ENCODE measurements around the gene USP28. TPM values are rescaled to one million over a fixed set of nuclear protein-coding genes. Genes with fewer than 3 reads are reported as not detected.
A peak's percentile ranks its signal among the peaks of the same experiment; 100 is the strongest.

Gene USP28
- total and polyA plus RNA-seq, 4 donors, result 8.4 to 28.5 (median 17.5) TPM

GRCh38 chr11:113904379-113905101, 29.2 kb upstream of the USP28 start, which contains the start of gene HTR3B:
Gene HTR3B, plus strand, starts transcription at chr11:113904796. Its CDS starts 138 bp downstream, at chr11:113904934.
- no peaks in the 10 kb centered on the region for H3K4me1 ChIP-seq (ENCODE audit: control insufficient read depth in 1 of 2, insufficient read depth in 2 of 2, low read length in 2 of 2)
- WGBS, 2 donors, result 46 to 59% methylated on average over 6 of the region's 6 CpGs
- ATAC-seq (ENCODE audit: low FRiP score) (no peak), DNase-seq (no peak)
- no peak within 1 kb of the TSS for H3K27ac ChIP-seq (ENCODE audit: low read depth in 1 of 2, low read length in 2 of 2)
- H3K36me3 ChIP-seq (ENCODE audit: control insufficient read depth in 1 of 2, insufficient read depth in 2 of 2, low read length in 1 of 2), result no peaks in the 10 kb centered on the region
- intact Hi-C loops (cut with DNase I), result no loop called here
- no peak within 1 kb of the TSS for H3K4me3 ChIP-seq (ENCODE audit: low read length in 2 of 2)
- H3K27me3 ChIP-seq (ENCODE audit: control insufficient read depth in 1 of 2, insufficient read depth in 2 of 2, low read length in 1 of 2), result no peaks in the 10 kb centered on the region
- no peaks in the 10 kb centered on the region for H3K9me3 ChIP-seq (ENCODE audit: control insufficient read depth, low read length)

GRCh38 chr11:113901141-113901540, 25.8 kb upstream of the USP28 start:
- no peak for ATAC-seq (ENCODE audit: low FRiP score)
- WGBS, 2 donors, result 87 to 88% methylated on average over 2 of the region's 2 CpGs
- intact Hi-C loops (cut with DNase I), result no loop called here
- Histone ChIP-seq H3K27ac (ENCODE audit: low read depth in 1 of 2, low read length in 2 of 2) (no peak overlapping the region), H3K9me3 (ENCODE audit: control insufficient read depth, low read length) (no peaks in the 10 kb centered on the region), H3K27me3 (ENCODE audit: control insufficient read depth in 1 of 2, insufficient read depth in 2 of 2, low read length in 1 of 2) (no peaks in the 10 kb centered on the region), H3K36me3 (ENCODE audit: control insufficient read depth in 1 of 2, insufficient read depth in 2 of 2, low read length in 1 of 2) (no peaks in the 10 kb centered on the region), H3K4me3 (ENCODE audit: low read length in 2 of 2) (no peak overlapping the region), H3K4me1 (ENCODE audit: control insufficient read depth in 1 of 2, insufficient read depth in 2 of 2, low read length in 2 of 2) (no peaks in the 10 kb centered on the region)
- no peak for DNase-seq

GRCh38 chr11:113896156-113896879, 20.9 kb upstream of the USP28 start:
- Histone ChIP-seq H3K4me3 (ENCODE audit: low read length in 2 of 2) (no peak overlapping the region), H3K36me3 (ENCODE audit: control insufficient read depth in 1 of 2, insufficient read depth in 2 of 2, low read length in 1 of 2) (no peaks in the 10 kb centered on the region), H3K4me1 (ENCODE audit: control insufficient read depth in 1 of 2, insufficient read depth in 2 of 2, low read length in 2 of 2) (no peaks in the 10 kb centered on the region), H3K27me3 (ENCODE audit: control insufficient read depth in 1 of 2, insufficient read depth in 2 of 2, low read length in 1 of 2) (no peaks in the 10 kb centered on the region), H3K27ac (ENCODE audit: low read depth in 1 of 2, low read length in 2 of 2) (no peak overlapping the region), H3K9me3 (ENCODE audit: control insufficient read depth, low read length) (no peaks in the 10 kb centered on the region)
- WGBS, 2 donors, result 12% methylated on average over 10 of the region's 10 CpGs
- peak; percentile 65 for ATAC-seq (ENCODE audit: low FRiP score)
- intact Hi-C loops (cut with DNase I), result loop anchor here (5.0 to 10.0 kb wide), 3 partner anchors 98 to 366 kb away; no protein-coding TSS in a partner anchor
- no peak for DNase-seq

- no peaks in the 10 kb centered on the region for H3K36me3 ChIP-seq (ENCODE audit: control insufficient read depth in 1 of 2, insufficient read depth in 2 of 2, low read length in 1 of 2)
- DNase-seq (no peak), ATAC-seq (ENCODE audit: low FRiP score) (no peak)
- no peaks in the 10 kb centered on the region for H3K9me3 ChIP-seq (ENCODE audit: control insufficient read depth, low read length)
- H3K4me3 ChIP-seq (ENCODE audit: low read length in 2 of 2), result no peak overlapping the region
- H3K4me1 ChIP-seq (ENCODE audit: control insufficient read depth in 1 of 2, insufficient read depth in 2 of 2, low read length in 2 of 2), result no peaks in the 10 kb centered on the region
- intact Hi-C loops (cut with DNase I), result loop anchor here (5.0 to 10.0 kb wide), 3 partner anchors 99 to 367 kb away; no protein-coding TSS in a partner anchor
- H3K27ac ChIP-seq (ENCODE audit: low read depth in 1 of 2, low read length in 2 of 2), result no peak overlapping the region
- 73 to 76% methylated on average over 10 of the region's 10 CpGs for WGBS, 2 donors
- H3K27me3 ChIP-seq (ENCODE audit: control insufficient read depth in 1 of 2, insufficient read depth in 2 of 2, low read length in 1 of 2), result no peaks in the 10 kb centered on the region
Measured at GRCh38 chr11:113895367-113896155, 20.2 kb upstream of the USP28 start.

GRCh38 chr11:113894421-113894996, 19.1 kb upstream of the USP28 start:
- H3K27me3 ChIP-seq (ENCODE audit: control insufficient read depth in 1 of 2, insufficient read depth in 2 of 2, low read length in 1 of 2), result no peaks in the 10 kb centered on the region
- intact Hi-C loops (cut with DNase I), result loop anchor here (10.0 kb wide), 2 partner anchors 100 to 310 kb away; no protein-coding TSS in a partner anchor
- DNase-seq, result no peak
- H3K9me3 ChIP-seq (ENCODE audit: control insufficient read depth, low read length), result no peaks in the 10 kb centered on the region
- WGBS, 2 donors, result 81 to 85% methylated on average over 9 of the region's 9 CpGs
- no peak overlapping the region for H3K4me3 ChIP-seq (ENCODE audit: low read length in 2 of 2)
- H3K36me3 ChIP-seq (ENCODE audit: control insufficient read depth in 1 of 2, insufficient read depth in 2 of 2, low read length in 1 of 2), result no peaks in the 10 kb centered on the region
- ATAC-seq (ENCODE audit: low FRiP score), result no peak
- no peak overlapping the region for H3K27ac ChIP-seq (ENCODE audit: low read depth in 1 of 2, low read length in 2 of 2)
- no peaks in the 10 kb centered on the region for H3K4me1 ChIP-seq (ENCODE audit: control insufficient read depth in 1 of 2, insufficient read depth in 2 of 2, low read length in 2 of 2)

- Histone ChIP-seq H3K4me1 (ENCODE audit: control insufficient read depth in 1 of 2, insufficient read depth in 2 of 2, low read length in 2 of 2) (no peaks in the 10 kb centered on the region), H3K36me3 (ENCODE audit: control insufficient read depth in 1 of 2, insufficient read depth in 2 of 2, low read length in 1 of 2) (no peaks in the 10 kb centered on the region), H3K27me3 (ENCODE audit: control insufficient read depth in 1 of 2, insufficient read depth in 2 of 2, low read length in 1 of 2) (no peaks in the 10 kb centered on the region), H3K4me3 (ENCODE audit: low read length in 2 of 2) (no peak overlapping the region), H3K9me3 (ENCODE audit: control insufficient read depth, low read length) (no peaks in the 10 kb centered on the region), H3K27ac (ENCODE audit: low read depth in 1 of 2, low read length in 2 of 2) (no peak overlapping the region)
- no peak for DNase-seq
- no peak for ATAC-seq (ENCODE audit: low FRiP score)
- intact Hi-C loops (cut with DNase I), result no loop called here
Measured at GRCh38 chr11:113888848-113889247, 13.5 kb upstream of the USP28 start.

GRCh38 chr11:113885897-113886296, 10.5 kb upstream of the USP28 start:
- DNase-seq (no peak), ATAC-seq (ENCODE audit: low FRiP score) (no peak)
- WGBS, 2 donors, result 64 to 71% methylated on average over 6 of the region's 6 CpGs
- intact Hi-C loops (cut with DNase I), result no loop called here
- H3K27ac ChIP-seq (ENCODE audit: low read depth in 1 of 2, low read length in 2 of 2), result no peak overlapping the region
- H3K9me3 ChIP-seq (ENCODE audit: control insufficient read depth, low read length), result no peaks in the 10 kb centered on the region
- no peaks in the 10 kb centered on the region for H3K36me3 ChIP-seq (ENCODE audit: control insufficient read depth in 1 of 2, insufficient read depth in 2 of 2, low read length in 1 of 2)
- H3K4me3 ChIP-seq (ENCODE audit: low read length in 2 of 2), result no peak overlapping the region
- no peaks in the 10 kb centered on the region for H3K27me3 ChIP-seq (ENCODE audit: control insufficient read depth in 1 of 2, insufficient read depth in 2 of 2, low read length in 1 of 2)
- no peaks in the 10 kb centered on the region for H3K4me1 ChIP-seq (ENCODE audit: control insufficient read depth in 1 of 2, insufficient read depth in 2 of 2, low read length in 2 of 2)

GRCh38 chr11:113884361-113884836, 9.0 kb upstream of the USP28 start:
- Histone ChIP-seq H3K27me3 (ENCODE audit: control insufficient read depth in 1 of 2, insufficient read depth in 2 of 2, low read length in 1 of 2) (no peaks in the 10 kb centered on the region), H3K9me3 (ENCODE audit: control insufficient read depth, low read length) (no peaks in the 10 kb centered on the region), H3K36me3 (ENCODE audit: control insufficient read depth in 1 of 2, insufficient read depth in 2 of 2, low read length in 1 of 2) (no peaks in the 10 kb centered on the region), H3K4me1 (ENCODE audit: control insufficient read depth in 1 of 2, insufficient read depth in 2 of 2, low read length in 2 of 2) (no peaks in the 10 kb centered on the region), H3K27ac (ENCODE audit: low read depth in 1 of 2, low read length in 2 of 2) (no peak overlapping the region), H3K4me3 (ENCODE audit: low read length in 2 of 2) (no peak overlapping the region)
- WGBS, 2 donors, result 41 to 44% methylated on average over 7 of the region's 7 CpGs
- DNase-seq (no peak), ATAC-seq (ENCODE audit: low FRiP score) (no peak)
- intact Hi-C loops (cut with DNase I), result no loop called here
